ENCODE results near the gene MAB21L4. TPM values are rescaled to one million over a fixed set of nuclear protein-coding genes. Genes with fewer than 3 reads are reported as not detected.

MAB21L4 gene
- total and polyA plus RNA-seq, 8 donors = 0.14 to 2.0 (median 1.1) TPM

DNA sequence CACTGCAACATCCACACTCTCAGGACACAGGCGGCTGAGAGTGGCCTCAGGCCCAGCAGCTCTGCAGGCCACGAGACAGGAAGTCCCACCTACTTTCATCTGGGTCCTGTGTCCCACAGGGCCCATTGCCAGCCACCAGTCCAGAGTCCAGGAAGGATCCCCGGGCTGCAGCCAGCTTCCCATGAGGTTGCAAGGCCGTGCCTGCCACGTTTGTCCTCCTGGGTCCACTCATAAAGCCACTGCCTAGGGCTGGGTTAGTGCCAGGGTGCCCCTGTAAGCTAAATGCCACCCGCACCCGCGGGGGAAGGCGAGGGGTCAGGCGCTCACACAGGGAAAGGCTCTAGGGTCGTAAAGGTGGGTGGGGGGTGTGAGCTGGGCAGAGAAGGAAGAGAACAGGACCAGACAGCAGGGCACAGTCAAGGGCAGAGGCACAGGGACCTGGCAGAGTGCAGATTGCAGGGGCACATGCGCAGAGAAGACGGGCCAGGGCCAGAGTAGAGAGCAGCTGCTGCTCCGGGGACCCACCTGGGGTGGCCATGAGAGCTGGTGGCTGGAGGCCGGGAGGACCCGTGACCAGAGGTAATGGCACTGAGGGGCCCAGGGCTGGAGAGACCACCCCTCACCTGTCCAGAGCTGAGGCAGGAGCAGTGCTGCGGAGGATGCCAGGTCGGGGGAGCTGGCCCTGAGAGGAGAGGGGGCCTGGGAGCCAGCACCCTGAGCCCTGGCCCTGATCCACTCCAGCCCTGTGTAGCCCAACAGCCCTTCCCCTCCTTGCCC, 19.3 kb downstream of the MAB21L4 start:
- Histone ChIP-seq H3K27me3 (no peaks in the 10 kb centered on the region), H3K4me1 (peaks cover 0 to 3% (median 0%) of the 10 kb centered on the region in 3 donors), H3K36me3 (no peaks in the 10 kb centered on the region), H3K27ac (no peak overlapping the region), H3K4me3 (no peak overlapping the region), H3K9me3 (no peaks in the 10 kb centered on the region)
- TF ChIP-seq, protein P1, sequence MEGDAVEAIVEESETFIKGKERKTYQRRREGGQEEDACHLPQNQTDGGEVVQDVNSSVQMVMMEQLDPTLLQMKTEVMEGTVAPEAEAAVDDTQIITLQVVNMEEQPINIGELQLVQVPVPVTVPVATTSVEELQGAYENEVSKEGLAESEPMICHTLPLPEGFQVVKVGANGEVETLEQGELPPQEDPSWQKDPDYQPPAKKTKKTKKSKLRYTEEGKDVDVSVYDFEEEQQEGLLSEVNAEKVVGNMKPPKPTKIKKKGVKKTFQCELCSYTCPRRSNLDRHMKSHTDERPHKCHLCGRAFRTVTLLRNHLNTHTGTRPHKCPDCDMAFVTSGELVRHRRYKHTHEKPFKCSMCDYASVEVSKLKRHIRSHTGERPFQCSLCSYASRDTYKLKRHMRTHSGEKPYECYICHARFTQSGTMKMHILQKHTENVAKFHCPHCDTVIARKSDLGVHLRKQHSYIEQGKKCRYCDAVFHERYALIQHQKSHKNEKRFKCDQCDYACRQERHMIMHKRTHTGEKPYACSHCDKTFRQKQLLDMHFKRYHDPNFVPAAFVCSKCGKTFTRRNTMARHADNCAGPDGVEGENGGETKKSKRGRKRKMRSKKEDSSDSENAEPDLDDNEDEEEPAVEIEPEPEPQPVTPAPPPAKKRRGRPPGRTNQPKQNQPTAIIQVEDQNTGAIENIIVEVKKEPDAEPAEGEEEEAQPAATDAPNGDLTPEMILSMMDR (IDR thresholded peaks at IDR 0.05) = no peak
- WGBS, 2 donors = 70 to 72% methylated on average over 16 to 18 of the region's 18 CpGs
- ATAC-seq (peak; percentile 59 to 73 (median 71)), DNase-seq (peak in 4 of 6 donors; percentile 46 to 71 (median 60)), FAIRE-seq (no peak)
- intact Hi-C loops (cut with DNase I) = no loop called here

DNA sequence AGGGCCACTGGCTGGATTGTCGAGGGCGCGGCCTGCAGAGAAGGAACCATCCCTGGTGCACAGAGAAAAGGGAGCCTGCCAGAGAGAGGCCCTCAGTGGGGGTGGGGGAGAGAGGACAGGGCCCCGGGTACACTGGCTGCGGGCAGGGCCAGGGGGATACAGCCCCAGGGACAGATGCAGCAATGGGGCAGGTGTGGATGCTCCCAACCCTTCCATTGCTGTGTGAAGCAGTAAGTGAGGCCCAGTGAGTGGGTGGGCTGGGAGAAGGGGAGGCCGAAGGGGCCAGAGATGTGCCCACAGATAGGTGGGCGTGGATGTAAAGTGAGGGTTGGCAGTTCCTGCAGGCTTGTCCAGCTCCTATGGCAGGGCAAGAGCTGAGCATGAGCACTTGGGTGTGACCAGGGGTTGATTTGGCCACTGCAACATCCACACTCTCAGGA, 19.9 kb downstream of the MAB21L4 start:
- H3K4me1 ChIP-seq = peaks cover 0 to 3% (median 0%) of the 10 kb centered on the region in 3 donors
- H3K27ac ChIP-seq = no peak overlapping the region
- no peaks in the 10 kb centered on the region for H3K27me3 ChIP-seq
- no peaks in the 10 kb centered on the region for H3K9me3 ChIP-seq
- intact Hi-C loops (cut with DNase I) = no loop called here
- no peaks in the 10 kb centered on the region for H3K36me3 ChIP-seq
- DNase-seq = no peak
- 66 to 82% methylated on average over 7 of the region's 7 CpGs for WGBS, 2 donors
- no peak overlapping the region for H3K4me3 ChIP-seq
- no peak for ATAC-seq
- no peak for FAIRE-seq
- TF ChIP-seq, protein P1 (IDR thresholded peaks at IDR 0.05) = no peak

DNA sequence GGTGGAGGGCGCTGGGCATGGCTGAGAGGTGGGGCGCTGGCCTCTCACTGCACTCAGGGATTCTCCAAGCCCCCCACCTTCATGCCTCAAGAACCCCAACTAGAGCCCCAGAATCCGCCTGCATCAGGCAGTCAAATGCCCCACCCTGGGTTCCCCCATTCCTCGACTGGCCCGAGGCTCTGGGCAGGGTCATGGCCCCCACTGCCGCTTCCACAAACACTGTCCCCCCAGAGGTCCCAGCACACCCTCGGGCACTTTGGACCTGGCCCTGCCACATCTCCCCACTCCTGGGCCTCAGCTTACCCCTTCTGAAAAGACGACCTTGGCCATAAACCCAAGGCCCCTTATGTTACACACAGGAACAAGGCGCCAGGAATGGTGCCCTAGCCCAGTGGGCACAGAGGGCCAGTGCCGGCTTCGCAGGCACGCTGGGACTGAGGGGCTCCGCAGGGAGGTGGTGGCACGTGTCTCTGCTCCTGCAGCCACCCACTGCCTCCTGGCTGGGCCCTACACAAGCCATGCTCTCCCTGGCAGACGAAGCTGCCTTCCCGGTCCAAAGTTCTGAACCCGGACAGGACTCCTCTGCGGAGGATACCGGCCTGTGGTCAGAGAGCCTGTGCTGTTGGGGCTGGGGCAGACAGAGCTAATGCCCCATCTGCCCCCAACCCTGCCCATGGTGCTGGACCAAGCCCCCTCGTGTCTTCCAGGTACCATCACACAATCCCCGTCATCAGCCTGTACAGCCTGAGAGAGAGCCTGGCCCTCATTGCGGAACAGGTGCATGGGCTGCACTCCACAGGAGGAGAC, 20.5 kb downstream of the MAB21L4 start:
- no peak overlapping the region for H3K27ac ChIP-seq
- no peaks in the 10 kb centered on the region for H3K36me3 ChIP-seq
- TF ChIP-seq, protein P1 (IDR thresholded peaks at IDR 0.05) = no peak
- DNase-seq = peak in 2 of 6 donors; percentile 49 to 51
- peaks cover 0 to 3% (median 0%) of the 10 kb centered on the region in 3 donors for H3K4me1 ChIP-seq
- no peak for FAIRE-seq
- intact Hi-C loops (cut with DNase I) = no loop called here
- H3K27me3 ChIP-seq = no peaks in the 10 kb centered on the region
- ATAC-seq = no peak
- WGBS, 2 donors = 93 to 94% methylated on average over 22 of the region's 22 CpGs
- no peak overlapping the region for H3K4me3 ChIP-seq
- no peaks in the 10 kb centered on the region for H3K9me3 ChIP-seq

DNA sequence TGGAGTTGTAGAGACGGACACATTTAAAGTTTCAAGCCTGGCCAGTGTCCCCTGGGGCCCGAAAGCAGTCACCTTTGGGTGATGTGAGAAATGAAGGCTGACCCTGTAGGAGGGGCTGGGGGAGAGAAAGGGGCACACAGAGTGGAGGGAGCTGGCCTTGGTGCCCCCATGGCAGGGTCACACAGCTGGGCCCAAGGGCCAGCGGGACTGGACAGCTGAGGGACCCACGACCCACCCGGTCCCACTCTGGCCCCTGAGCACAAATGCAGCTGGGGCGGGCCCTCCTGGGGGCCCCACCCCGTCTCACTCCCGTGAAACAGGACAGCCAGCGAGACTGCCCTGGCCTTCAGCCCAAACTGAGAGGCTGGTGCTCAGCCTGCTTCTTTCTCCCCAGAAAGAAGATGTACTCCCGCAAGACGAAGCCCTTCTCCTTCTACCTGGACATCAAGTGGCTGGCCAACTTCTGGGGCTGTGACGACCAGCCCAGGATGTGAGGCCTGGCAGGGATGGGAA, 21.2 kb downstream of the MAB21L4 start:
- intact Hi-C loops (cut with DNase I) = no loop called here
- FAIRE-seq (no peak), DNase-seq (peak in 3 of 6 donors; percentile 26 to 60 (median 46)), ATAC-seq (no peak)
- Histone ChIP-seq H3K27me3 (no peaks in the 10 kb centered on the region), H3K4me3 (no peak overlapping the region), H3K36me3 (no peaks in the 10 kb centered on the region), H3K4me1 (peaks cover 0 to 3% (median 0%) of the 10 kb centered on the region in 3 donors), H3K27ac (no peak overlapping the region), H3K9me3 (no peaks in the 10 kb centered on the region)
- TF ChIP-seq, protein P1 (IDR thresholded peaks at IDR 0.05) = no peak
- WGBS, 2 donors = 86% methylated on average over 11 to 12 of the region's 12 CpGs

Measured in pancreas (tissue), 10 donors.